Activated naive CD8-positive, alpha-beta T cell (primary cell): ENCODE data around the gene SP100.

ENCODE experiments used
- H3K27ac Mint-ChIP-seq: one replicate; pipeline ENCODE4 v1.8.0; 2021; ENCODE audit warnings: mixed read lengths
- H3K27me3 Mint-ChIP-seq: one replicate; pipeline ENCODE4 v1.8.0; 2021; ENCODE audit warnings: mixed read lengths
- H3K36me3 Mint-ChIP-seq: one replicate; pipeline ENCODE4 v1.8.0; 2021; ENCODE audit warnings: mixed read lengths
- H3K4me1 Mint-ChIP-seq: one replicate; pipeline ENCODE4 v1.8.0; 2021; ENCODE audit warnings: low read depth, mixed read lengths
- H3K4me3 Mint-ChIP-seq: one replicate; pipeline ENCODE4 v1.8.0; 2021; ENCODE audit warnings: mild to moderate bottlenecking, mixed read lengths
- H3K9me3 Mint-ChIP-seq: one replicate; pipeline ENCODE4 v1.8.0; 2021; ENCODE audit warnings: low read depth, mixed read lengths

SP100 gene

GRCh38 chr2:230520875-230521155, 104.8 kb downstream of the SP100 start:
- H3K9me3 Mint-ChIP-seq, result peaks cover 24% of the 10 kb centered on the region
- peaks cover 2% of the 10 kb centered on the region for H3K4me1 Mint-ChIP-seq
- H3K27ac Mint-ChIP-seq, result no peak overlapping the region
- H3K4me3 Mint-ChIP-seq, result no peak overlapping the region
- H3K36me3 Mint-ChIP-seq, result peaks cover 37% of the 10 kb centered on the region
- no peaks in the 10 kb centered on the region for H3K27me3 Mint-ChIP-seq

DNA sequence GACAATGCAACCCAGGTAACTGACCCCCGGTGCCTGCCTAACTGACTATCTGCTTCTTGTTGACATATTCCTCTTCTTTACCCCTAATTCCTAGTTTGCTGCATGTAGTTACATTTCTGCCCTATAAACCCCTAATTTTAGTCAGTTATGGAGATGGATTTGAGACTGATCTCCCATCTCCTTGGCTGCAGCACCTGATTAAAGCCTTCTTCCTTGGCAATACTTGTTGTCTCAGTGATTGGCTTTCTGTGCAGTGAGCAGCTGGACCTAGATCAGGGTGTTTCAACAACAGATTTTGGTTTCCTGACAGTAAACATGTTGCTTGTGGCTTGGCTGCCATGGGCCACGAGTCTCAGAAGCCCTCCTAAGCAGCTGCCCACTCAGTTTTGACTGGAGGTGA, 105.4 kb downstream of the SP100 start:
- peaks cover 2% of the 10 kb centered on the region for H3K4me1 Mint-ChIP-seq
- H3K27ac Mint-ChIP-seq, result no peak overlapping the region
- no peak overlapping the region for H3K4me3 Mint-ChIP-seq
- peaks cover 33% of the 10 kb centered on the region for H3K36me3 Mint-ChIP-seq
- H3K9me3 Mint-ChIP-seq, result peaks cover 24% of the 10 kb centered on the region
- H3K27me3 Mint-ChIP-seq, result no peaks in the 10 kb centered on the region

DNA sequence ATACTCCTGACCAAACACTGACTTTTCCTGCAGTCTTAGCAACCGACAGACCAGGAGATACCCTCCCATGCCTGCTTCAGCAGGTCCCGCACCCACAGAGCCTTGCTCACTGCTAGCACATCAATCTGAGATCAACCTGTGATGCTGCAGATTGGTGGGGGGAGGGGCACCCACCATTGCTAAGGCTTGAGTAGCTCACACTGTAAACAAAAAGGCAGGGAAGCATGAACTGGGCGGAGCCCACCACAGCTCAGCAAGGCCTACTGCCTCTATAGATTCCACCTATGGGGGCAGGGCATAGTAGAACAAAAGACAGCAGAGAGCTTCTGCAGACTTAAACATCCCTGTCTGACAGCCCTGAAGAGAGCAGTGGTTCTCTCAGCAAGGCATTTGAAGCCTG, 109.7 kb downstream of the SP100 start:
- Mint-ChIP-seq H3K9me3 (peaks cover 22% of the 10 kb centered on the region), H3K4me3 (no peak overlapping the region), H3K27me3 (no peaks in the 10 kb centered on the region), H3K27ac (no peak overlapping the region), H3K36me3 (peaks cover 25% of the 10 kb centered on the region), H3K4me1 (peaks cover 2% of the 10 kb centered on the region)

- H3K36me3 Mint-ChIP-seq, result peaks cover 30% of the 10 kb centered on the region
Measured at GRCh38 chr2:230537531-230537976, 121.6 kb downstream of the SP100 start.

DNA sequence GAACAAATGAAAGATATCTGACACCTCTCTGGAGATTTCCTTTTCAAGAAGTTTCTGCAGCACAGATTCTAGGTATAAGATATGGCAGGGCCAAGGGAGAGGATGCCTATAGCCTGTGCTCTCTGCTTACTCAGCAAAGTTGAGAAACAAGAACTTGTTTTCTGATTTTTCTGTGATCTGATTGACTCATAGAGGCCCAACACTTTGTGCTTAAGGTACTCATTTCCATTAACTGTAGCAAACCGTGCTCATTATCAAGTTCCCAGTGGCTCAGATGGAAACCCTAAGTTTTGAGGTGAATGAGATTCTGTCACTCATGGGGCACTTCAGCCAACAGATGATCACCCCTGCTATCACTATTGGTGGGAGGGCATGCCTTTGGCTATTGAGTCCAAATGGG, 124.3 kb downstream of the SP100 start:
- Mint-ChIP-seq H3K4me3 (no peak overlapping the region), H3K4me1 (peaks cover 24% of the 10 kb centered on the region), H3K9me3 (peaks cover 21% of the 10 kb centered on the region), H3K27me3 (no peaks in the 10 kb centered on the region), H3K27ac (no peak overlapping the region), H3K36me3 (peaks cover 54% of the 10 kb centered on the region)

More at GRCh38 chr2:230537531-230537976, 121.6 kb downstream of the SP100 start:
- no peaks in the 10 kb centered on the region for H3K27me3 Mint-ChIP-seq
- H3K4me1 Mint-ChIP-seq, result peaks cover 26% of the 10 kb centered on the region
- no peaks in the 10 kb centered on the region for H3K9me3 Mint-ChIP-seq
- peak overlapping the region; percentile 34 for H3K27ac Mint-ChIP-seq
- no peak overlapping the region for H3K4me3 Mint-ChIP-seq

DNA sequence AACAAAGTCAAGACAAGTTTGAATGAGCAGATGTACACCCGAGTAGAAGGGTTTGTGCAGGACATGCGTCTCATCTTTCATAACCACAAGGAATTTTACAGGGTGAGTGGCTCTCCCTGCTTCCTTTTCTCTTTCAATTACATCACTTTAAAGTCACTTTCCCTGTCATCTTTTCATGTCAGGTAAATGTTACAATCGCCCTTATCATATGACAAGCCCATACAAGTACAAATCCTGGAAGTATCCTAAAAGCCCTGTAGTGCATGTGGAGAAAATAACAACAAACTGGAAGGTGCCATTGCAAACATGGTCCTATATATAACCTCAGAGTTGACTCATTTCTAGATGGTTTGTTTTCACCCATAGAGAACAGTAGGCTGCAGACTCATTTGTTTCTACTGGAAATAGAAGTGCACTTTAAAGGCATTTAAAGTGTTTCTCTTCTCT, 126.0 kb downstream of the SP100 start:
- H3K27ac Mint-ChIP-seq, result no peak overlapping the region
- H3K36me3 Mint-ChIP-seq, result peaks cover 54% of the 10 kb centered on the region
- H3K4me1 Mint-ChIP-seq, result peaks cover 13% of the 10 kb centered on the region
- peaks cover 21% of the 10 kb centered on the region for H3K9me3 Mint-ChIP-seq
- H3K27me3 Mint-ChIP-seq, result no peaks in the 10 kb centered on the region
- H3K4me3 Mint-ChIP-seq, result no peak overlapping the region

DNA sequence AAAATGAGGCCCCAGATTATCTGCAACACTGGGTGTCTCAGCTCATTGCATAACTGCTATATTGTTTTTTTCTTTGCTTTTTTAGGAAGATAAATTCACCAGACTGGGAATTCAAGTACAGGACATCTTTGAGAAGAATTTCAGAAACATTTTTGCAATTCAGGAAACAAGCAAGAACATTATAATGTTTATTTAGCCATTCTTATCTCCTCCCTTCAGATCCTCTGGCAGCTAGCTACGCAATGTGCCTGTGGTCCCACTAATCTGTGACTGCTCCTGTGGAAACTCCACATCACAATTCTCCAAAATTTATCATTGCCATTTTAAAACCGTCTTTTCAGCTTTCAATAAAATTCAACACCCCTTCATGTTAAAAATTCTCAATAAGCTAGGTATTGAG, 126.8 kb downstream of the SP100 start:
- Mint-ChIP-seq H3K27ac (no peak overlapping the region), H3K4me3 (no peak overlapping the region)

DNA sequence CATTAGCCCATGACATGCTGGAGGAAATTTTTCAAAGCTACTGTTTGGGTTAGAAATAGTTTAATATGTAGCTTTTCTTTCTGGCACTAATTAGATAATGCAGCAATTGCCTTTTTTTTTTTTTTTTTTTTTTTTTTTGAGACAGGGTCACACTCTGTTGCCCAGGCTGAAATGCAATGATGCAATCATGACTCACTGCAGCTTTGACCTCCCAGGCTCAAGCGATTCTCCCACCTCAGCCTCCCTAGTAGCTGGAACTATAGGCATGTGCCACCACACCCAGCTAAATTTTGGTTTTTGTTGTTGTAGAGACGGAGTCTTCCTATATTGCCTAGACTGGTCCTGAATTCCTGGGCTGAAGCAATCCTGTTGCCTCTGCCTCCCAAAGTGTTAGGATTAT, 136.2 kb downstream of the SP100 start:
- Mint-ChIP-seq H3K4me1 (peaks cover 12% of the 10 kb centered on the region), H3K4me3 (no peak overlapping the region), H3K9me3 (no peaks in the 10 kb centered on the region), H3K27me3 (no peaks in the 10 kb centered on the region), H3K27ac (no peak overlapping the region), H3K36me3 (peaks cover 5% of the 10 kb centered on the region)

More for the DNA sequence above, 126.8 kb downstream of the SP100 start:
- Mint-ChIP-seq H3K36me3 (peaks cover 56% of the 10 kb centered on the region), H3K27me3 (no peaks in the 10 kb centered on the region), H3K9me3 (peaks cover 21% of the 10 kb centered on the region), H3K4me1 (peaks cover 5% of the 10 kb centered on the region)

DNA sequence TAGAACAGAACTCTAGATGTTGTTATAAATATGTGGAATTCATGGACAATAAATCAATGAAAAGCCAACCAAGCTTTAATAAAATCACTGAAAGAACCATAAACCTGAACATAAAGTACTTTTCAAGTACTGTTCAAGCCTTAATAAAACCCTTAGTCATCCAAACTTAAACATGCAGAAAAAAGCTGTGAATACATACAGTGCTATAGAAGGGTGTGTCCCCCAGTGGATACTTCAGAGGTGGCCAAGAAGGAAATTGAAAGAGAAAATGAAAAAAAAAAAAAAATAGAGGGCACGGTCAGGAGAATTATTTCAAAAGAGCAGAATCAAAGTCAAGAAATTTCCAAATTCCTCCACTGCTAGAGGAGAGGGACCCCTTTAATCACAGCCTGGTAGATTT, 141.1 kb downstream of the SP100 start:
- H3K9me3 Mint-ChIP-seq, result peaks cover 5% of the 10 kb centered on the region
- H3K27me3 Mint-ChIP-seq, result no peaks in the 10 kb centered on the region
- H3K4me3 Mint-ChIP-seq, result no peak overlapping the region
- no peak overlapping the region for H3K27ac Mint-ChIP-seq
- H3K4me1 Mint-ChIP-seq, result peaks cover 12% of the 10 kb centered on the region
- no peaks in the 10 kb centered on the region for H3K36me3 Mint-ChIP-seq

DNA sequence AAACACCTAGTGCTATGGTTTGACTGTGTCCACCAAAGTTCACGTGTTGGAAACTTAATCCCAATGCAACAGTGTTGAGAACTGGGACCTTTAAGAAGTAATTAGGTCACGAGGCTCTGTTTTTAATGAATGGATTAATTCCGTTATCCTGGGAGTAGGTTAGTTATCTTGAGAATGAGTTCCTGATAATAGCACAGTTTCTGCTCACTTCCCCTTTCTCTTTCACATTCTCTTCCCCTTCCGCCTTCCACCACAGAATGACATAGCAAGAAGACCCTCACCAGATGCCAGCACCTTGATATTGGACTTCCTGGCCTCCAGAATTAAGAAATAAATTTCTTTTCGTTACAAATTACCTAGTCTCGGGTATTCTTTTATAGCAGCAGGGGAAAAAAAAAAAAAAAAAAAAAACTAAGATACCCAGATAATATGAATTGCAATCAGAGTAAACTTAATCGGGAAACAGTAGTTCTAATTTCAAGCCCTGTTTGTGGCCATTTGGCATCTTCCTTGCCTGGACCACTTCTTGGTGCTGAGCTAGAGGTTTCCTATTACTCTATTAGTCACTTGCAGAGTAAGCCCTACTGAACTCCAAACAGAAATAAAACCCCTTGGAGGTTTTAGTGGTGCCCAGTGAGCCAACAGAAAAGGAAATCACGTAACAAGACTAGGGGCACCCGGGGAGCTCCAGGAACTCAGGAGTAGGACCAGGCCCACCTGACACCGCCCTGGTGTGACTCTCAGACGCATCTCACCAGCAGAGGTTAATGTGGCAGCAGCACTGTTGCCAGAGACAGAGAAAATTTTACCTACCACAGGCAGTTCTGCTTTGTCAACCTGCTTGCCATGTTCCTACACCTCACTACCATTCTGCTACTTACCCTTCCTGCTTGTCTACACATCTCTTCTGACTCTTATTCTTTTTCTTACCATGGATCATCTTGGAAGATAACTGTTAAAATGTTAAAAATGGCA, 149.1 kb downstream of the SP100 start:
- Mint-ChIP-seq H3K27ac (no peak overlapping the region), H3K36me3 (peaks cover 2% of the 10 kb centered on the region), H3K4me1 (peaks cover 5% of the 10 kb centered on the region), H3K27me3 (no peaks in the 10 kb centered on the region), H3K9me3 (no peaks in the 10 kb centered on the region), H3K4me3 (no peak overlapping the region)

- Mint-ChIP-seq H3K4me1 (peaks cover 4% of the 10 kb centered on the region), H3K9me3 (peaks cover 5% of the 10 kb centered on the region), H3K27me3 (no peaks in the 10 kb centered on the region), H3K36me3 (peaks cover 7% of the 10 kb centered on the region), H3K4me3 (no peak overlapping the region), H3K27ac (no peak overlapping the region)
Measured at GRCh38 chr2:230569298-230569697, 153.3 kb downstream of the SP100 start.

GRCh38 chr2:230570987-230571386, 155.0 kb downstream of the SP100 start:
- no peak overlapping the region for H3K4me3 Mint-ChIP-seq
- H3K27me3 Mint-ChIP-seq, result no peaks in the 10 kb centered on the region
- H3K36me3 Mint-ChIP-seq, result peaks cover 11% of the 10 kb centered on the region
- H3K9me3 Mint-ChIP-seq, result peaks cover 5% of the 10 kb centered on the region
- H3K27ac Mint-ChIP-seq, result no peak overlapping the region
- H3K4me1 Mint-ChIP-seq, result peaks cover 9% of the 10 kb centered on the region

GRCh38 chr2:230575642-230576324, 159.8 kb downstream of the SP100 start:
- peaks cover 5% of the 10 kb centered on the region for H3K9me3 Mint-ChIP-seq
- H3K27ac Mint-ChIP-seq, result peak overlapping the region; percentile 71
- H3K27me3 Mint-ChIP-seq, result no peaks in the 10 kb centered on the region
- peaks cover 9% of the 10 kb centered on the region for H3K36me3 Mint-ChIP-seq
- H3K4me3 Mint-ChIP-seq, result peak overlapping the region; percentile 69
- H3K4me1 Mint-ChIP-seq, result peaks cover 14% of the 10 kb centered on the region

DNA sequence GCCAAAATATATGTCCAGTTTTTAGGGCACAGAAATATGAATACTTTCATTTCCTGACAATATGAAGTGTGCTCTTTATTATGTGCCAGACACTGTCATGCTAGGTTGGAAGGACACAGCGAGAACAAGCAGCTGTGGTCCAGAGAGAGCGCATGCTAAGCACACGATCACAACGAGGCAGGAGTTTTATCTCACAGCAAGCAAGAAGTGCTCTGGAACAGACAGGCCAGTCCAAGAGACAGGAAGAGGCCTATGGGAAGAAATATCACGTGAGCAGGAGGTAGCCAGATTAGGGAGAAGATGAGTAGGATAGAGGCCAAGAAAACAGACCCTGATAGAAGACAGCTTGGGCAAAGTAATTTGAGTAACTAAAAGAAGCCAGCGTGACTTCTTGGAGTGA, 161.1 kb downstream of the SP100 start:
- Mint-ChIP-seq H3K9me3 (peaks cover 5% of the 10 kb centered on the region), H3K27me3 (no peaks in the 10 kb centered on the region), H3K4me1 (peaks cover 15% of the 10 kb centered on the region), H3K27ac (no peak overlapping the region), H3K4me3 (no peak overlapping the region), H3K36me3 (peaks cover 9% of the 10 kb centered on the region)

DNA sequence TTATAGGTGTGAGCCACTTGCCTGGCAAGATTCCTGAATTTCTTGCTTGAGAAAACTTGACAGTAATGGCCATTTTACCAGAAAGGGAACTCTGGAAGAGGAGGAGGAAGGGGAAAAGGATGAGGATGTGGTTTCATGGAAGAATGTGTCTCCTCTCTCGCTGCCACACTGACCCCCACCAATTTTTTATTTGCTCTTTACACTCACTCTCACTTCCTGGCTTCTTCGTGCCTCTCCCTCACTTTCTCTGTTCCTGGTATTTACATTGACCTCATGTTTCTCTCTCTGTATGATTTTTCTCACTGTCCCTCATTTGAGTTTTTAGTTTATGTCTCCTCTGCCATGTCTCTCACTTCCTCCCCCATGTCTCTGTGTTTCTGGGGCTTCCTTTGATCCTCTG, 162.1 kb downstream of the SP100 start:
- H3K4me3 Mint-ChIP-seq, result no peak overlapping the region
- peaks cover 21% of the 10 kb centered on the region for H3K4me1 Mint-ChIP-seq
- peaks cover 12% of the 10 kb centered on the region for H3K36me3 Mint-ChIP-seq
- H3K27me3 Mint-ChIP-seq, result no peaks in the 10 kb centered on the region
- peaks cover 4% of the 10 kb centered on the region for H3K9me3 Mint-ChIP-seq
- H3K27ac Mint-ChIP-seq, result no peak overlapping the region
